Adrenal gland (tissue), 12 donors: ENCODE measurements around the gene SERPINE2. TPM values are rescaled to one million over a fixed set of nuclear protein-coding genes. Genes with fewer than 3 reads are reported as not detected.

Experiments
- DNase-seq, 7 donors: peaks; one replicate each; pipeline ENCODE4 v3.0.0-alpha.2; 2019 to 2020
- H3K27ac ChIP-seq, 5 donors: fragments of 200-600 bp; sonication (generic) in 4 of 5; 1 replicate in 3 of 5; 2 replicates in 2 of 5; pipeline versions ENCODE4 v1.5.1 to v1.8.0; 2016 to 2020; ENCODE audit warnings: mild to moderate bottlenecking in 1 of 5
- H3K27me3 ChIP-seq: fragments of 200-600 bp; 2 replicates; pipeline ENCODE4 v1.8.0; 2021
- H3K36me3 ChIP-seq, 2 donors: fragments of 200-600 bp; replicated peaks in 1 of 2; 1 replicate in 1 of 2; 2 replicates in 1 of 2; pipeline versions ENCODE4 v1.5.1 to v1.8.0; 2018 to 2022
- H3K4me1 ChIP-seq, 2 donors: fragments of 200-600 bp; replicated peaks in 1 of 2; 1 replicate in 1 of 2; 2 replicates in 1 of 2; pipeline versions ENCODE4 v1.5.1 to v1.8.0; 2018 to 2021
- H3K4me3 ChIP-seq, 4 donors: fragments of 200-600 bp; sonication (generic) in 3 of 4; one replicate each; pipeline ENCODE4 v1.5.1; 2016 to 2018
- H3K9me3 ChIP-seq, 3 donors: fragments of 200-600 bp; sonication (generic) in 1 of 3; replicated peaks in 1 of 3; 1 replicate in 2 of 3; 2 replicates in 1 of 3; pipeline versions ENCODE4 v1.5.1 to v1.8.0; 2016 to 2021
- POLR2A ChIP-seq, 2 donors: fragments of 450-650 bp; IDR thresholded peaks; one replicate each; pipeline ENCODE4 v1.6.1; 2017; ENCODE audit warnings: antibody characterized with exemption in 2 of 2, mild to moderate bottlenecking in 2 of 2, moderate library complexity in 1 of 2
- WGBS, 4 donors: extraction: QIAGEN DNeasy Blood & Tissue Kit in 2 of 4; methylation state at CpG; one replicate each; pipeline versions ENCODE4 v1.1.5 to v1.1.7; 2013 to 2017; 5-methylcytosine and 5-hydroxymethylcytosine counted together
- intact Hi-C, 2 donors: fragments of 100-400 bp; cut with DNase I; formaldehyde crosslinking; loops; one replicate each; pipeline versions ENCODE4 v1.14.1 to v1.15.0; 2022 to 2023
- polyA plus RNA-seq, 3 donors: library from polyadenylated mRNA; stranded (reverse); fragments of 200-250 nt in 2 of 3; fragments of 350-450 nt in 1 of 3; fragmentation: Illumina TruSeq in 1 of 3; extraction: RNeasy Lipid Tissue Mini Kit (QIAGEN cat#74804) in 1 of 3; gene quantifications; one replicate each; pipeline ENCODE4 v1.2.3, GENCODE V29; 2013 to 2014
- total RNA-seq, 9 donors: library from RNA; depleted of rRNA in 4 of 9; stranded (reverse); fragments of >200 nt in 4 of 9; fragments of 120-200 nt in 1 of 9; fragmentation: NEBNext Ultra II Directional in 1 of 9; extraction: Animal tissue kit (Norgen Biotek cat#: 25700) in 1 of 9; gene quantifications; one replicate each; pipeline versions ENCODE4 v1.1.0 to v1.2.4, GENCODE V29; 2013 to 2023
- TF ChIP-seq, protein P1 (sequence below), 6 experiments: fragments of 450-650 bp in 4 of 6; fragments of 200-600 bp in 2 of 6; sonication (generic) in 1 of 6; IDR thresholded peaks; 1 replicate in 5 of 6; 2 replicates in 1 of 6; pipeline versions ENCODE4 v1.5.1 to v1.8.0; 2016 to 2021; ENCODE audit warnings: antibody characterized with exemption in 6 of 6, mild to moderate bottlenecking in 2 of 6, moderate library complexity in 1 of 6
- donor health status: healthy with polysubstance abuse.
- donor health status: Bipolar disorder and iron deficiency.
- donor health status: DM: yes; HTN: yes; CAD: no.
- donor health status: DM: no; HTN: no; CAD: no.
- donor health status: DM: no; HTN: no; CAD: no.
- donor health status: DM: yes; HTN: yes; CAD: no.

Gene SERPINE2
- total and polyA plus RNA-seq, 12 donors, result 6.2 to 61.6 (median 16.0) TPM

DNA sequence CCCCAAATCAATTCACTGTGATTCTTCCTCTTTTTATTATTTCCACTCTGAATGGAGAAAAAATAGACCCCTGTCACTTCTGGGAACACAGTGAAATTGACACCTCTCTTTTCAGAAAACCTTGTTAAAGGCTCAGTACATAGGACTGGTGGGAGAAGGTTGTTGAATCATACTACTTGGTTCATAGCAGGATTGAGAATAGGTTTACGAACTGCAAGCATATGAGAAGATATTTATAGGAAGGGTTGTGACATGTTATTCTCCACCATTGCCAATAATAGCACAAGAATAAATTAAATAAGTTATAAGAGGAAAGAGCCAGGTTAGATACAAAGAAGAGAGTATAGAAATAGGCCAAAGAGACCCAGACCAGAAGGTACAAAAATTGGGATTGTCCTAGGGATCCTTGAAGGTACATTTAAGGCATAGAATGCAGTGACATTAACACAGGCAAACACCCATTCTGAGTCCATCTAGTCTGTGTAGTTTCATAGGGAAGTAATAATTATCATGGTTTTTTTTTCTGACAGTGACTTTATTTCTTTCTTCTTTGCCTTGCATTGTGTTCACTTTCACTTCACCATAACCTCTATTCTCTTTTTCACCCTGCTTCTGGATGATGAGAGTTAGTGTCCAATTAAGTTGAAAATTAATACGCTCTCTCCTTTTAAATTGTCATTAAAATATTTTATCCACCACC, 21.8 kb upstream of the SERPINE2 start:
- TF ChIP-seq POLR2A (IDR thresholded peaks at IDR 0.05), result no peak
- TF ChIP-seq, protein P1, sequence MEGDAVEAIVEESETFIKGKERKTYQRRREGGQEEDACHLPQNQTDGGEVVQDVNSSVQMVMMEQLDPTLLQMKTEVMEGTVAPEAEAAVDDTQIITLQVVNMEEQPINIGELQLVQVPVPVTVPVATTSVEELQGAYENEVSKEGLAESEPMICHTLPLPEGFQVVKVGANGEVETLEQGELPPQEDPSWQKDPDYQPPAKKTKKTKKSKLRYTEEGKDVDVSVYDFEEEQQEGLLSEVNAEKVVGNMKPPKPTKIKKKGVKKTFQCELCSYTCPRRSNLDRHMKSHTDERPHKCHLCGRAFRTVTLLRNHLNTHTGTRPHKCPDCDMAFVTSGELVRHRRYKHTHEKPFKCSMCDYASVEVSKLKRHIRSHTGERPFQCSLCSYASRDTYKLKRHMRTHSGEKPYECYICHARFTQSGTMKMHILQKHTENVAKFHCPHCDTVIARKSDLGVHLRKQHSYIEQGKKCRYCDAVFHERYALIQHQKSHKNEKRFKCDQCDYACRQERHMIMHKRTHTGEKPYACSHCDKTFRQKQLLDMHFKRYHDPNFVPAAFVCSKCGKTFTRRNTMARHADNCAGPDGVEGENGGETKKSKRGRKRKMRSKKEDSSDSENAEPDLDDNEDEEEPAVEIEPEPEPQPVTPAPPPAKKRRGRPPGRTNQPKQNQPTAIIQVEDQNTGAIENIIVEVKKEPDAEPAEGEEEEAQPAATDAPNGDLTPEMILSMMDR (IDR thresholded peaks at IDR 0.05), result no peak
- Histone ChIP-seq H3K27me3 (no peaks in the 10 kb centered on the region), H3K27ac (no peak overlapping the region), H3K9me3 (no peaks in the 10 kb centered on the region), H3K4me1 (no peaks in the 10 kb centered on the region), H3K4me3 (no peak overlapping the region), H3K36me3 (no peaks in the 10 kb centered on the region)
- WGBS, 4 donors, result 78 to 89% (median 85%) methylated on average over 2 of the region's 2 CpGs
- intact Hi-C loops, result no loop called here
- DNase-seq, result no peak

DNA sequence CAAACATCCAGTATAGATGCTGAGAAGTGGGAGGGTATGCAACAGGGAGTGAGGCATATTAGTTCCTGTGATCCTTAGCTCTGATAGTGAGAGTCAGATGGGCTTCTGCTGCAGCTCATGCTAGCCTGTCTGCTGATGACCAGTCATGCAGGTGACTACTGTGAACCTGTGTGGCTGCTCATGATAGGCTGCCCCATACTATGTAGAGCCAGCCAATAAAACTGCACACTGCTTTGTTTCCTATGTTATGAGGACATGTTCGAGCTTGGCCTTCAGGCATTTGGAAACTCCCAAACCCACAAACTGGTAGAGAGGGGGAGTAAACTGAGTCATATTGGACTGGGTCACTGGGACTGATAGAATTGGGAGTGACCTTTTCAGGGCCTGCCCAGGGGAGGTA, 20.1 kb upstream of the SERPINE2 start:
- Histone ChIP-seq H3K36me3 (no peaks in the 10 kb centered on the region), H3K27ac (no peak overlapping the region), H3K9me3 (no peaks in the 10 kb centered on the region), H3K4me1 (no peaks in the 10 kb centered on the region), H3K4me3 (no peak overlapping the region), H3K27me3 (no peaks in the 10 kb centered on the region)
- intact Hi-C loops, result no loop called here
- WGBS, 4 donors, result 60 to 86% (median 76%) methylated on average over 1 of the region's 1 CpG
- TF ChIP-seq, protein P1 (IDR thresholded peaks at IDR 0.05), result no peak
- DNase-seq, result no peak

DNA sequence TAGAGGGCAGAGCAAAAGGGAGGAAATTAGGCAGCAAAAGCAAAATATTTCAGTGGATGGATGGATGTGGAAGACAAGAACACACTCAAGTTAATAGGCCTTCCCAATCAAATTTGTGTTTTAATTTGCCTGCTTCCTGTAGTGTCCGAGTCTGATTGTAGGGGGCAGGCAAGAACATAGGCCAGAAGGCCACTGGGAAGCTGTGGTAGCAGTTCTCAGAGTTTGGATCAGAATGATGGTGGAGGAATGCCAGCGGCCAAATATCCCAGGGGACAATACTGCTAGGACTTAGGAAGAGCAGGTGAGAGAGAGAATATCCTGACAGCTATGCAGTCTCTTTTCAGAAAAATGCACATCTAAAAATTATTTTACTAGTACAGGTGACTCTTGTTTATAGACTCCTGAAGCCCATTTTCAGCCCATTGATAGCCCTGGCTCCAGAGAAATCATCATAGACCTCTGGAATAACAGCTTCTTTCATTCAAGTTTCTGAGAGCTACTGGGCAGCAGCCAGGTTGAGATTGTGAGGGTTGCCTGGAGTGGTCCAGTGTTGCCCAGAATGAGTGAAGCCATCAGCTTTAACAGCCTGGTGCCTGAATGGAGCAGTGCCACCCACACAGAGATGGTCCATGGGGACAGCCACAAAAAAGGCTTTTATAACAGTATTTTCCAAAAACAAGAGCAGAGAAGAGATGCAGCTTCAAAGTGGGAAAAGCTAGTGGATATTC, 19.1 kb upstream of the SERPINE2 start:
- Histone ChIP-seq H3K9me3 (no peaks in the 10 kb centered on the region), H3K27me3 (no peaks in the 10 kb centered on the region), H3K36me3 (no peaks in the 10 kb centered on the region), H3K4me1 (no peaks in the 10 kb centered on the region), H3K4me3 (no peak overlapping the region), H3K27ac (no peak overlapping the region)
- no peak for TF ChIP-seq POLR2A (IDR thresholded peaks at IDR 0.05)
- TF ChIP-seq, protein P1 (IDR thresholded peaks at IDR 0.05), result peak in 1 of 6 experiments; percentile 7
- intact Hi-C loops, result no loop called here
- 69 to 80% (median 74%) methylated on average over 2 of the region's 2 CpGs for WGBS, 4 donors
- DNase-seq, result no peak

DNA sequence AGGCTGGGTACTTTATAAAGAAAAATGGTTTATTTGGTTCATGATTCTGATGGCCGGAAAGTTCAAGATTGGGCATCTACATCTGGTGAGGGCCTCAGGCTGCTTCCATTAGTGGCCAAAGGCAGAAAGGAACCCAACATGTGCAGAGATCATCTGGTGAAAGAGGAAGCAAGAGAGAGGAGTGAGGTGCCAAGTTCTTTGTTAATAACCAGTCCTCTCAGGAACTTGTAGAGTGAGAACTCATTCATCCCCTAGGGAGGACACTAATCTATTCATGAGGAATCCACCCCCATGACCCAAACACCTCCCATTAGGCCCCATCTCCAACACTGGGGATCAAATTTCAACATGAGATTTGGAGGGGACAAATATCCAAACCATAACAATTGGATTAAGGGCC, 17.8 kb upstream of the SERPINE2 start:
- no peaks in the 10 kb centered on the region for H3K27me3 ChIP-seq
- intact Hi-C loops, result no loop called here
- no peak overlapping the region for H3K27ac ChIP-seq
- DNase-seq, result no peak
- H3K36me3 ChIP-seq, result no peaks in the 10 kb centered on the region
- TF ChIP-seq POLR2A (IDR thresholded peaks at IDR 0.05), result no peak
- TF ChIP-seq, protein P1 (IDR thresholded peaks at IDR 0.05), result no peak
- 88 to 100% (median 90%) methylated on average over 1 of the region's 1 CpG for WGBS, 4 donors
- H3K9me3 ChIP-seq, result no peaks in the 10 kb centered on the region
- H3K4me3 ChIP-seq, result no peak overlapping the region
- H3K4me1 ChIP-seq, result no peaks in the 10 kb centered on the region
